Measurements from ENCODE around the gene OXNAD1.

Gene OXNAD1, protein sequence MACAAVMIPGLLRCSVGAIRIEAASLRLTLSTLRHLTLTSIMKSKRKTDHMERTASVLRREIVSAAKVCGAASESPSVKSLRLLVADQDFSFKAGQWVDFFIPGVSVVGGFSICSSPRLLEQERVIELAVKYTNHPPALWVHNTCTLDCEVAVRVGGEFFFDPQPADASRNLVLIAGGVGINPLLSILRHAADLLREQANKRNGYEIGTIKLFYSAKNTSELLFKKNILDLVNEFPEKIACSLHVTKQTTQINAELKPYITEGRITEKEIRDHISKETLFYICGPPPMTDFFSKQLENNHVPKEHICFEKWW
- total RNA-seq: 171 to 230 (median 180) reads per million in 4 donors

DNA sequence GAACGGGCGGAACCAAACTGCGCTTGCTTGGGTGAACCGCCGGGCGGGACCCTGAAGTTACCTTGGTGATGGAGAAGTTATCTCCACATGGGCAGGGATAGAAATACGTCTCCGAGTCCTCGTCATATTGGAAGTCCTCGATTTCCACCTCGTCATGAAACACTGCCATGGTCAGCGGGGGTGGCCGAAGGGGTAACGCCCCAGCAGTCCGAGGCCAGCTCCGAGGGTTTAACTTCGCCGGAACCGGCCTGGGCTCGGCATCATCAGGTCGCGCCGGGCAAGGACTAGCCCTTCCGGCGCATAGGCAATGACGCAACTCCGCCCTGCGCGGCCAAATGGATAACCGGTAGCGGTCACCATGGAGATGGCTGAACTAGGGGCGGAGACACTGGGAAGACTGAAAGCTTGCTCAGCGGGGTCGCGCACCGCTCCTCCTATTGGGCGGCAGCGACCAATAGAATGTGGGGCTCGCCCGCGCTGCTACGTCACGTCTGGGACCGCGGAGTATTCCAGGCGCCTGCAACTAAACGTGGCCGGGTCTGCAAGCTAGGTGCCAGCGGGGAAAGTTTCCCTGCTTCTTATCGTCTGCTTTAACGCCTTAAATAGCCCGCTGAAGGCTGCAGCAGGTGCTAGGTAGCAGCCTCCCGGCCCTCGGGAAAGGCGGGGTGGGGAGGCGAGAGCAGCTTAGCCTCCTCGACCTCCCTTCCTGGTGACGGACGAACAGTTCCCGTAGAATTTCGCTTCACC is at the start of gene OXNAD1, which contains the start of gene DPH3:
TSS of gene OXNAD1 (plus strand) at position 505 of the 747 bp plus-strand sequence. CDS start 5,741 bp downstream, outside the sequence.
TSS of gene DPH3 (minus strand) at position 236 of the 747 bp plus-strand sequence. CDS start at position 169, 67 bp downstream.
- peak; percentile 97 to 99 (median 98) for DNase-seq

DNA sequence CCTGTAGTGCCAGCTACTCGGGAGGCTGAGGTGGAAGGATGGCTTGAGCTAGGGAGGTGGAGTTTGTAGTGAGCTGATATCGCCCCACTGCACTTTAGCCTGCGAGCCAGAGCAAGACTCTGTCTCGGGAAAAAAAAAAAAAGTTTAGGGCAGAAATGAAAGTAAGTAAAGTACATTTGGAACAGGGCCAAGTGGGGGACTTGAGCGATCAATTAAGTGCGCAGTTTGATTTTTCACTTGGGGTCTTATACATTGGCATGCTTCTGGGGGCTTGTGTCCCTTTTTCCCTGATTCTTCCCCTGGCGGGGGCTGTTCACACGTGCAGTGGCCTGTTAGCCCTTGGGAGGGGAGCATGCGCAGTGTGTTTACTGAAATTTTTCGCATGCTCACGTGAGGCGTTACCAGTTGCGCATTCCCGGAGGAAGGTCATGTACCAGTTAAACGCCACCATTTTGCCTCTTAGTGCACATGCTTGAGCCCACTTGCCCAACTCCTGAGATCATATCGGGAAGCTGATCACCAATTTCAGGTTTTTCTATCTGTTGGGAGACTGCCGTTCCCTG is 48.6 kb upstream of the OXNAD1 start:
- no peak for DNase-seq

DNA sequence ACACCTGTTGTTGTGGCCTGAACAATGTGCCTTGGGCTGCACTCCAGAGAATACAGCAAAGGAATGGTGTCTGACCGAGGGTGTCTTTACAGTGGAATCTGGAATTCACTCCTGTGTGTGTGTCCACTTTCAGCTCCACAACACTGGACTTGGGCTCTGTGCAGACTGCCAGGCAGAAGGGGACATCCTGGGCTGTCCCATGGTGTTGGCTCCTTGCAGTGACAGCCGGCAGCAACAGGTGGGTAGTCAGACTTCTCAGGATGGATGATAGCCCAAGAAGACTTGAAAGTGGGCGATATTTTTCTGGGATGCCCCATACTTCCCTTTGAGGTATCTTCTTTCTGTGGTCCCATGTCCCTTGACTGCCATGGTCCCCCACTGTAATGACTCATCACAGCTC is 45.2 kb upstream of the OXNAD1 start:
- DNase-seq: no peak

DNA sequence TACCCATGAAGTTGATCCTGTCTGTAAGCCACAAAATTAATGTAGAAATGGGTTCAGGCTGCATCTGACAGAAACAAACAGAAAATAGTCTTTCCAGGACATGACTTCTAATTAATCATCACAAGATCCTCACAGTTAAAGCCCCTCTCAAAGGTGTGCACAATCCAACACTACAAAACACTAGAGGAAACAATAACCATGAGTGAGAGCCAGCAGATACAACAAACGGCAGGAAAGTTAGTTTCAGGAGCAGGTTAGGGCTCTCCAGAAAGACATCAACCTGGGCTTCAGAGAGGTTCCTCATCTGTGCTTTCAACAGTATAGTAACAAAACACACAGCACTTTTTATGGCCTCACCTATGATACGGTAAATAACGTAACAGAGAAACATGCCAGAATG is 43.0 kb upstream of the OXNAD1 start:
- DNase-seq: no peak

DNA sequence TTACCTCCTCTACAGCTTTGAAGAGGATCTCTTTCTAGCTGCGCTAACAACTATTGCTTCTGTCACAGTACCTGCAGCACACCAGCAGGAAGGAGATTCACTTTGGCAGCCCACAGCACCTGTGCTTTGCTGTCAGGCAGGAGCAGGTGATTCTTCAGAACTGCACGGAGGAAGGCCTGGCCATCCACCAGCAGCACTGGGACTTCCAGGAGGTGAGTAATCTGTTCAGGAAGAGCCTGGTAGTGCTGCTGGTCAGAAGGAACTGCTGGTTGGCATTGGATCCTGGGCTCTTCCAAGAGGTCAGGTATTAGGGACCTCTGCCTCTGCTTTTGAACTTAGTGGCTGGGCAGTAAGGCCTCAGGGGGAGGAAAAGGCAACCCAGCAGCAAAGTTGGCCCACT is 42.5 kb upstream of the OXNAD1 start:
- DNase-seq: no peak

DNA sequence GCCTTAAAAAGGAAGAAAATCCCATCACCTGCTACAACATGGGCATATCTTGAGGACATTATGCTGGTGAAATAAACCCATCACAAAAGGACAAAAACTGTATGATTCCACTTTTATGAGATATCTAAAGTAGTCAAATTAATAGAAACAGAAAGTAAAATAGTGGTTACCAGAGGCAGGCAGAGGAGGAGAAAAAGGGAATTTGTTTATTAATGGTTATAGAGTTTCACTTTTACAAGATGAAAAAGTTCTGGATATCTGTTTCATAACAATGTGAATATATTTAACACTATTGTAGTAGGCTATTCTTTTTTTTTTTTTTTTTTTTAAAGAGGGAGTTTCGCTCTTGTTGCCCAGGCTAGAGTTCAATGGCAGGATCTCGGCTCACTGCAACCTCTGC is 40.7 kb upstream of the OXNAD1 start:
- no peak for DNase-seq

DNA sequence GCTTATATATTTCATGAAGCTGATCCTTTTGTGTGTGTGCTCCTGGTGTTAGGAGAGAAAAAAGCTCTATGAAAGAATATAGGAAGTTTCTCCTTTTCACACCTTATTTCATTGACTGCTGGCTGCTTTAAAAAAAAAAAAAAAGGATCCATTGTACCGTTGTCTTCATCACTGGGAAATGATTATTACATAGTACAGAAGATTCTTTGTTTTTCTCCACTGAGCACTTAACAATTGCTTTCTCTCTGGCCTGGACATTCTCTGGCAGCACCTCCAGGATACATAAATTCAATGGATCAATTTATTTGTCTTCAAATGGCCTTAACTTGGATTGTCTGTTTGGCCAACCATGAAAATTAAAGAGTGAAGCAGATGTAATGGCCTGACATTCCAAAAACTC is 37.4 kb upstream of the OXNAD1 start:
- no peak for DNase-seq

DNA sequence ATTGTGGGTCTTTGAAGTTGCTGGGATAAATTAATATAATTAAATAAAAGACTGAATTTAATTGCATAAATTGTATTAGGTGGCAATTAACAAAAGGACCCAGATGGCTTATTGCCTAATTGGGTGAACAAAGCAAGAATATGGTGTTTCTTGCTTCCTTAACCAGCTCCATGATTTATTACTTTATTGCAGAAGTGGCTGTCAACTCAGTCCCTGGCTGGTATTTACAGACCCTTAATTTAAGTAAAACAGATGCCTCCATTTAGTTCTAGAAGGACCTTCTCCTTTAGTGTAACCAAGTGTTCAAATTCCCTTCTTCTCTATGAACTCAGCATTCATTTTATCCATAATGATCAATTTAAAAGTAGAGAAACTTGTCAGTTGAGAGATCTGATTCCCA is 35.3 kb upstream of the OXNAD1 start:
- DNase-seq: no peak

DNA sequence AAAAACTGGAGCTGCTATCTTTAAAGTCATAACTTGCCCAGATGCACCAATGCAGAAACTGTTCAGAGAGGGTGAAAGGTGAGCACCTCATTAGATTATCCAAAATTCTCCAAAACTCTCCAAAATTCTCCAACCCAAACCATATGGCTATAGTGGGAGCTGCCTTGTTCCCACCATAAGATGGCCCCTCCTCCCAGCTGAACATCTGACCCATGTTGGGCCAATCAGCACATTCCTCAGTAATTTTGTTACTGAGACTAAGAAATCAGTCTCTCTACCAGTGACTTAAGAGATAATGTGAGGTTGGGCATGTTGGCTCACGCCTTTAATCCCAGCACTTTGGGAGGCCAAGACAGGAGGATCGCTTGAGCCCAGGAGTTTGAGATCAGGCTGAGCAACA is 33.0 kb upstream of the OXNAD1 start:
- DNase-seq: no peak

DNA sequence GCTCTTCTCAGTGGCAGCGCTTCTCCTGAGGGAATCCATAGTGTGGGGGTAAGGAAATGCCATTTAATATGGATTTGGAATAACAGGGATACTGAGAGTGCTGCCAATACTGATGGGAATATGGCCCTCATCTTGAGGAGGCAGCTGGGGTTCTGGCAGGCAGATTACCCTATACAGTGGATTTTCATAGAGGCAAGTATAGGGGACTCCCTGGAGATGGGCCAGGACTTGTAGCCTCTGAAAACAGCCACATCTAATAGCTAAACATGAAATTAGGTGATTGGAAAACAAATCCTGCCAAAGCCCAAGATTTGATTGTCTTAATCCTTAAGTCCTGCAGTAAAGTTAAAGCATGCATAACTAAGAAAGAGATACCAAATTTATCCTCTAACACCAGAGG is 31.2 kb upstream of the OXNAD1 start:
- no peak for DNase-seq

DNA sequence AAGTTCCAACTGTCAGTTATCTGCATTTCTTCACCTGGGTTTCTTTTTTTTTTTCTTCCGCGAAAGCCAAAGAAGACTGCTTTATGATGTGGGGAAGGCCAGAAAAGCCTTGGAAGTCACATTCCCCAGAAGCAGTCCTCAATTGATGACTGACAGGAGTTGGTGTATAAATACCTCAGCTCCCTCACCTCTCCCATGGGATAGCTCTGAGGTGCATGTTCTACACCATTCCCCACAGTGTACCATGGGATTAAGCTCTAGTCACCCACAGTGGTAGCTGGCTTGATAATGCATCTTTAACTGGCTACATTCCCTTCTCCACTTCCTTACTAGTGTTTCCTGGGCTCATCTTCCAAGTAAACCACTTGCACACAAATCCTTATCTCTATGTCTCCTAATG is 30.7 kb upstream of the OXNAD1 start:
- no peak for DNase-seq

DNA sequence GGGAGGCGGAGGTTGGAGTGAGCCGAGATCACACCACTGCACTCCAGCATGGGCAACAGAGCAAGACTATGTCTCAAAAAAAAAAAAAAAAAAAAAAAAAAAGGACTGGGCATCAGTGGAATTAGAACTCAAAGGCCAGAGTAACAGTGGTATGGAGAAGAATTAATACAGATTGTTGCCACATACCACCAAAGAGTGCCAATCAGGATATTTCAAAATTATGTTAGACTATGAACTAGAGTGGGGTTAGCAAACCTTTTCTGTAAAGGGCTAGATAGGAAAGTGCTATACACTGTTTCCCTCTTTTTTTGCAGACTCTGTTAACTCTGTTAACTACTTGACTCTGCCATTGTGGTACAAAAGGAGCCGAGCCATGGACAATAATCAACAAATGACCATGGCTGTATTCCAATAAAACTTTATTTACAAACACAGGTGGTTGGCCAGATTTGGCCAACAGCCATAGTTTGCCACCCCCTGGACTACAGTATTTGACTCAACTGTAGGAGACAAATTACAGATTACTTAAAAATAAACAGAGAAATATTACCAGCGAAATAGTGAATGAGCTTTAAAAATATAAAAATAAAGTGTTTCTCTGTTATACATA is 28.9 kb upstream of the OXNAD1 start:
- DNase-seq: no peak

DNA sequence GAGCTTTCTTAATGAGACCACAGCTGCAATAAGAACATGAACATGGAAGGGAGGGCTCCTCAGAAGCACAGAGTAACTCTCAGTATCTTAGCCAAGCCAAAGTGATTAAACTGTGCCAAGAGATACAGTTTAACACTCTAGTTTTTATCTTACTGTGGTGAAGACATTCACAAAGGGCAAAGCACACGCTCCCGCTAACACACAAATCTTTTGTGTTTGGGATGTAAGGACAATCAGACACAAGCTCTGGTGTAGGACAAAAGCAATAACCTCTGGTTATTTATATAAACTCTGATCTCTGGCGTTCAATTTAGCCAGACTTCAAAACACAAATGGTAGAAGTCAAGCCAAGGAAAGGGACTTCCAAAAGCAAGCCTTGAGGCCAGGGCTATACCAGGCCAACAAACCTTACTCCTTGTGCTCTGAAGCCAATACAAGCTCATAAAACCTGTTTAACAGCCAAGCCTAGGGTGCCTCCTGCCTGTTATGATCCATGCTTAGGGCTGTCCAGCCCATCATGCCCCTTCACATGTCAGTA is 28.1 kb upstream of the OXNAD1 start:
- DNase-seq: no peak

DNA sequence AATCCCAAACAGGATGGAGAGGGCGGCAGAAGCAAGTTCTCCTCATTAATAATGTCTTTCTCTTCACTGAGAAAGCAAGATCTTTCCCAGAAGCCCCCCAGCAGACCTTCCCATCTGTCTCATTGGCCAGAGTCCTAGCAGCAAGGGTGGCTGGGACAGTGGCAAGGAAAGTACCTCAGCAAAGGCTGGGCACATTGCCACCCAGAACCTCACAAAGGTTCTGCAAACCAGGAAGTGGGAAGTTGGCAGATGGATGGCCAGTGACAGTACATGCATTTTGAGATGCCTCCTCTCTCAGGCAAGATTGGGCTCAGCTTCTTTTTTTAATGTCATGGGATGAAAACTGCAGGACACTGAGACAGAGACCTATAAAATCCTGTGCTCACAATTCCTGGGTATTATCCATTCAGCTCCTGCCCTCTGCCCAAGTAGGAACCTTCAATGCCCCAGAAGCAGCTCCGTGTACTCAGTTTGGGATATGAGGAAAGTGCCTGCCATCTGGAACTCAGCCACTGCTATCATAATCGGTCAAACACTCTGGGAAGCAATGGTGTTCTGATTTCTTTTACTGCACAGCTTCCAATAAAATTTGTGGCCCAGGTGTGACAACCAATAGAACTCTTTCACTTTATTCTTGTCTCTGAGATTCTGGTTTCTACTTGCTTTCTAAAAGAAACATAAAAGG is 25.8 kb upstream of the OXNAD1 start:
- no peak for DNase-seq

DNA sequence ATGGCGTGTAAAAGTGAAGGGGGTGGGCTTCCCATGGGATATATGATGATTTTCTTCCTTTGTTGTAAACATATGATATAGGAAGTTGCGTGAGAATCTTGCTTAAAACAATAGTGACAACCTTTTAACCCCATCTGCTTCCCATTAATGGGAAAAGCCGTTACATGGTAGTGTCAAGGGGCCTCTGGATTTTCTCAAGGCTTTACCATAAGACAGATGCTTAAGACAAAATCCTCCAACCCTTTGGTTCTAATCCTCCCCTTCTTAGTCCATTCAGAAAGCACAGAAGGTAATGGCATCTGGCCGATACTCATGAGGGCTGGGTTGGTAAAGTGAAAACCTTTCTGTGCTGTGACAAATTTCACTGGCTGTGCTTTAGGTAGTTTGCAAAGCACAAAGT is 25.2 kb upstream of the OXNAD1 start:
- no peak for DNase-seq

DNA sequence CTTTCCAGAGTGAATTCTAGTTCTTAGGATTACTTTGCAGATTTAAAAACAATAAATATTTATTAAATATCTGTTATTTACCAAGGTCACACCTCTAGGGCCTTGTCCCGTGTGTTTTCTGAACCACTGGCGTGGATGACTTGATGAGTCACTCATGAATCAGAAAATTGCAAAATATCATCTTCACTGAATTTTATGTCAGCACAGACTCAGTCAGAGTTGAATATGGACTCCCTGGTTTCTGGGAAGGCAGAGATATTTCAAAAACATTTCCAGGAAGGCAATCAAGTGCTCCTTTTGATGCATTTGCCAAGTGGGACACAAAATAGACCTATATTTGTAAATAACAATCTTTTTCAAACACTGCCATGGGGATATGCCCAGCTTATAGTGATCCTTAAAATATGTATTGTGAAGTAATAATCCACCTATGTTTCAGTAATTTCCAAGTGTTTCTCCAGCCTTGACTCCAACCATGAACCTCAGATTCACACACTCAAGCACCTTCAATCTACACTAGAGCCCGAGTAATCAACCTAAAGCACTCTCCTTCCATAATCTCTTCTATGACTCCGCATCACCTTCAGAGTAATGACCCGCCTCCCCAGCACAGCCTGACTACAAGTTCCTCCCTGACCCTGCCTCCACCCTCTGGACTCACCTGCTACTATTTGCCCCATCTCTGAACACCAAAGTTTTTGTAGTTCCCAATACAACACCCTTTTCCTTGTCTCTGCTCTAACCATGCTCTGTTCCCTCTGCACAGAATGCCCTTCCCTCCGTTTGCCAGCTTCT is 24.6 kb upstream of the OXNAD1 start:
- DNase-seq: peak in 1 of 5 donors; percentile 36

DNA sequence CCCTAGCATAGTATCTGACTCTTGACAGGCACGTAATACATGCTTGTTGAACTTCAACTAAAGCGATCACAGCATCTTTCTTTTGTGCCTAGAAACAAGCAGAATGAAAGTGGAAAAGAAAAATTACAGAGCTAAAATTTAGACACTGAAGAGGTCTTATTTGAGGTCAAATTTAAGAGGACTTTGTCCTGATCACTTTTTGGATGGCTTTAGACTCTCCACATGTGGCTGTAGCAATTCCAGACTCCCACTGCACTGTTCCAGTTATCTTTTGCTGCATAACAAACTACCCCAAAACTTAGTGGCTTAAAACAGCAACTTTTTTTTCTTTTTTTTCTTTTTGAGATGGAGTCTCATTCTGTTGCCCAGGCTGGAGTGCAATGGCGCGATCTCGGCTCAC is 23.8 kb upstream of the OXNAD1 start:
- no peak for DNase-seq

DNA sequence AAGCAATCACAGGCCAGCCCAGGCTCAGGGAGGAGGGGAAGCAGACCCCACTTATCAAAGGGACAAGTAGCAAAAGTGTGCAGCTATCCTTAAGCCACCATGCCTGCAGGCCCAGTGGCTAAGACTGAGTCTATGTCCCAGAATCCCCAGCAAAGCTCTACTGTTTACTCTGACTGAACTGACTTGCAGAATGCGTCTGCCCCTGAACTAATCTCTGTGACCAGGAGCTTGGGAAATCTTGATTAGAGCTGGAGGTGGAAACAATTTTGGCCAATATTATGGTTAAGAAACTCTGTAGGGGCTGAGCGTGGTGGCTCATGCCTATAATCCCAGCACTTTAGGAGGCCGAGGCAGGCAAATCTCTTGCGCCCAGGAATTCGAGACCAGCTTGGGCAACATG is 22.8 kb upstream of the OXNAD1 start:
- no peak for DNase-seq

DNA sequence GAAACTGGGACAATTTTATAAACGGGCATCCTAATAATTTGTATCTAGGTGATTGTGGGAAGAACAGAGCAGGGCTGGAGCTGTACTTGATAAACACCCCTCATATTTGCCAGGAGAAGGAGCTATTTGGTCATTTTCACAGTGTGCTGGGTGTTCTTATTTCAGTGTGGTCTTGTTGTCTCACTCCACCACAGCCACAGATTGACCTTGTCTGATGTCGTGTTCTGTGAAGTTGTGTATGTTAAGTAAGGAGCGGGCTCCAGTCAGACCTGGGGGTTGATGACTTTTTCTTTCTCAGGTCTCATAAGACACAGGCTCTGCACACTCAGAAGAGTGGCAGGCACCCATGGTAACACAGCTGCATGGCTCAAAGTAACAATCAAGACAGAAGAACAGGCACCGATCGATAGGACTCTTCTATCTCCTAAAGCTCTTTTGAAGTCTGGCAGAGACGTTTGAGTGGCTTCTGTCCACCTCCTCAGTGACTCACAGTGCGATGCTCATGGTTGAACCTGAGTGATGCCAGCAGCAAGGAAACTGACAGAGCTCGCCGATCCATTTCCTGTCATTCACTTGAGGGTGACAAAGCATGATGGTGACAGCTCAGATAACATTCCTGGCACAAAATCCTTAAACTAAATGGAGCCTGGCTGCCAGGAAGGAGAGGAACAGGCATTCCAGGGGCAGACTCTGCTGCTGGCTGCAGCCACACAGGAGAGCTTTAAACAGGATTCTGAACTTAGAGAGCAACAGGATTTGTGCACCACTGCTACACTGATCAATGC is 21.1 kb upstream of the OXNAD1 start:
- DNase-seq: peak in 1 of 5 donors; percentile 26

DNA sequence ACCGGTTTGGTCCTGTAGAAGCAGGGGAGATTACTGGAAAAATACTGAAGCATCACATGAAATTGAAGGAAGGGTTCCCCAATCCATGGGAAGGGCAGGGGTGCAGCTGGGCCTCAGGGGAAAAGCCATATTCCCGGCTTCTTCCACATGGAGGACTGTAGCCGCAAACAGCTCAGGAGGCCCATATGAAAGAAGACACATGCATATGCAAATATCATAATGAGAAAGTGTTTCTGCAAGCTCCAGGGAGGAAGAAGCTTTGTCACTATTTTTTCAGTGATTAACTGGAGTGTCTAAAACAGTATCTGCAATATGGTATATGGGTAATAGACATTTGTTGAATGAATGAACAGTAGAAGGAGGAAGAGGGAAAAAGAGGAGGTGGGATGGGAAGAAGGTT is 19.4 kb upstream of the OXNAD1 start:
- no peak for DNase-seq

Data from T-helper 1 cell (primary cell).